ENCODE measurements around the gene CCDC9. TPM values are rescaled to one million over a fixed set of nuclear protein-coding genes. Genes with fewer than 3 reads are reported as not detected.

CCDC9 gene
- total and polyA plus RNA-seq, 2 of the 8 experiments (the other 6 are each of a cell fraction or from before 2014, with no cell fraction given), result 3.7 to 29.8 TPM

DNA sequence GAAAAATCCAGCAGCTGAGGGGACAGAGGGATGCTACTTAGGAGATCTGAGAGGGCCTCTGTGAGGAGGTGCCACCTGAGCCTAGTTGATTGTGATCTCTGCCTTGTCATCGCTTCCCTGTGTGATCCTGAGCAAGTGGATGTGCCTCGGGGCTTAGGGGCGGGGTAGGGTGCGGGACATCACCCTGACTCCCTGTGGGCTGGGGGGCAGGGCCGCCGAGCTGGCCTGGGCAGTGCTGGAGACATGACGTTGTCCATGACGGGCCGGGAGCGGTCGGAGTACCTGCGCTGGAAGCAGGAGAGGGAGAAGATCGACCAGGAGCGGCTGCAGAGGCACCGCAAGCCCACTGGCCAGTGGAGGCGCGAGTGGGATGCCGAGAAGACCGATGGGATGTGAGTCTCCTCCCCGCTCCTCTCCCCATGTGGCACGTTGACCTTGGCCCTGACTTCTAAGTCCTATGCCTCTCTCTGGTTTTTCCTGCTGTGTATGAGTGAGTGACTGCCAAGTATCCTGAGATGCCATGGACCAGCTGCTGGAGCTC is 10.1 kb downstream of the CCDC9 start:
- no peaks in the 10 kb centered on the region for H3K79me2 ChIP-seq (ENCODE audit: control insufficient read depth in 1 of 2, insufficient read depth in 2 of 2, low read length in 2 of 2)
- H4K5ac ChIP-seq (ENCODE audit: insufficient read length, low read depth, low read length), result no peak overlapping the region
- H3K4ac ChIP-seq (replicated peaks; ENCODE audit: insufficient read length, low read depth, low read length), result no peak overlapping the region
- H3K23me2 ChIP-seq (ENCODE audit: low read depth, low read length), result no peaks in the 10 kb centered on the region
- no peak for FAIRE-seq
- H4K20me1 ChIP-seq (replicated peaks in 1 of 2; ENCODE audit: control insufficient read depth in 1 of 2, insufficient read depth in 2 of 2, low read length in 2 of 2), result peaks cover 3 to 13% of the 10 kb centered on the region in 2 experiments
- H3K4me3 ChIP-seq (ENCODE audit: extremely low read depth in 1 of 4, insufficient read depth in 2 of 4, low read depth in 3 of 4, low read length in 4 of 4), result no peak overlapping the region
- no peak overlapping the region for H4K8ac ChIP-seq (ENCODE audit: extremely low read depth, insufficient read depth, low read length)
- no peak overlapping the region for H2BK120ac ChIP-seq (replicated peaks; ENCODE audit: low read depth, low read length)
- H3K56ac ChIP-seq (replicated peaks; ENCODE audit: insufficient read length, low read depth, low read length), result no peak overlapping the region
- H2AFZ ChIP-seq (ENCODE audit: low read length), result no peak overlapping the region
- no peak overlapping the region for H3K9ac ChIP-seq (replicated peaks in 1 of 4; ENCODE audit: extremely low read depth in 1 of 4, low read depth in 3 of 4, low read length in 3 of 4)
- DNase-seq (ENCODE audit: low read depth in 1 of 2, low spot score in 2 of 2), result no peak
- POLR2A ChIA-PET (ENCODE audit: partially characterized antibody), result interaction anchor here (4.0 kb wide), 1 partner anchor 9 kb away, joined by 16 read pairs; no protein-coding TSS in a partner anchor
- no peak overlapping the region for H2AK5ac ChIP-seq (ENCODE audit: low read depth, low read length)
- H4K91ac ChIP-seq (replicated peaks; ENCODE audit: insufficient read length, low read length), result no peak overlapping the region
- CTCF ChIA-PET (ENCODE audit: partially characterized antibody), result interaction anchor here (0.8 to 1.9 kb wide), 2 partner anchors 18 to 20 kb away, joined by 3 to 4 read pairs; no protein-coding TSS in a partner anchor
- no peak overlapping the region for H2BK15ac ChIP-seq (ENCODE audit: low read length)
- WGBS, 2 experiments (ENCODE audit: extremely low coverage in 1 of 2, insufficient coverage in 1 of 2, insufficient read length in 1 of 2, insufficient replicate concordance in 2 of 2, low coverage in 1 of 2, low lambda C conversion rate in 2 of 2, missing lambda C conversion rate in 1 of 2), result 95% methylated on average over 21 of the region's 21 CpGs; no CpG with 5 or more reads in 1 of the 2 experiments
- H3K23ac ChIP-seq (ENCODE audit: insufficient read length), result no peak overlapping the region
- peaks cover 0 to 1% (median 0%) of the 10 kb centered on the region in 4 experiments; a peak in 1 of 7 replicates for H3K4me1 ChIP-seq (replicated peaks in 1 of 4; ENCODE audit: control insufficient read depth in 3 of 4, insufficient read depth in 4 of 4, low read length in 3 of 4)
- H3K14ac ChIP-seq (ENCODE audit: insufficient read length), result no peak overlapping the region
- no peak overlapping the region for H2BK12ac ChIP-seq (ENCODE audit: low read depth, low read length)
- no peak overlapping the region for H2BK20ac ChIP-seq (ENCODE audit: low read length)
- H3K79me1 ChIP-seq (ENCODE audit: low read depth, low read length), result no peaks in the 10 kb centered on the region; the same call in 1 of the 2 replicates
- H3K27me3 ChIP-seq (replicated peaks in 1 of 4; ENCODE audit: control insufficient read depth in 3 of 4, extremely low read depth in 1 of 4, insufficient read depth in 3 of 4, low read length in 3 of 4), result no peaks in the 10 kb centered on the region
- H2BK5ac ChIP-seq (ENCODE audit: low read depth, low read length), result no peak overlapping the region
- H3K9me3 ChIP-seq (ENCODE audit: insufficient read depth in 2 of 2, low read depth in 1 of 2, low read length in 1 of 2), result no peaks in the 10 kb centered on the region
- no peak overlapping the region for H3K18ac ChIP-seq (ENCODE audit: extremely low read depth, low read length)
- H3K27ac ChIP-seq (ENCODE audit: low read depth, low read length), result 0 out of 2 replicates have a peak overlapping the region, but pooled peaks have one; percentile 5
- H3K4me2 ChIP-seq (ENCODE audit: insufficient read depth in 1 of 2, low read depth in 2 of 2, low read length in 2 of 2), result no peak overlapping the region
- no peak for TF ChIP-seq GTF2F1 (IDR thresholded peaks at IDR 0.05; ENCODE audit: borderline replicate concordance, low read depth, low read length)
- TF ChIP-seq ZNF274 (IDR thresholded peaks at IDR 0.05; ENCODE audit: borderline replicate concordance, extremely low read depth, low read length), result no peak
- TF ChIP-seq BACH1 (IDR thresholded peaks at IDR 0.05; ENCODE audit: low read length), result no peak
- no peak for TF ChIP-seq SUZ12 (IDR thresholded peaks at IDR 0.05; ENCODE audit: low read length)
- TF ChIP-seq HDAC2 (IDR thresholded peaks at IDR 0.05; ENCODE audit: borderline replicate concordance in 1 of 2, low read depth in 2 of 2, low read length in 2 of 2), result no peak
- TF ChIP-seq KDM1A (IDR thresholded peaks at IDR 0.05; ENCODE audit: borderline replicate concordance, low read length), result no peak
- H3K36me3 ChIP-seq (ENCODE audit: control insufficient read depth in 2 of 4, insufficient read depth in 4 of 4, low read length in 3 of 4), result peaks cover 5 to 35% (median 19%) of the 10 kb centered on the region in 4 experiments; a peak in 7 of 8 replicates

All from H1 (cell line).